ENCODE results near the gene CACNA1B.

CACNA1B gene

DNA sequence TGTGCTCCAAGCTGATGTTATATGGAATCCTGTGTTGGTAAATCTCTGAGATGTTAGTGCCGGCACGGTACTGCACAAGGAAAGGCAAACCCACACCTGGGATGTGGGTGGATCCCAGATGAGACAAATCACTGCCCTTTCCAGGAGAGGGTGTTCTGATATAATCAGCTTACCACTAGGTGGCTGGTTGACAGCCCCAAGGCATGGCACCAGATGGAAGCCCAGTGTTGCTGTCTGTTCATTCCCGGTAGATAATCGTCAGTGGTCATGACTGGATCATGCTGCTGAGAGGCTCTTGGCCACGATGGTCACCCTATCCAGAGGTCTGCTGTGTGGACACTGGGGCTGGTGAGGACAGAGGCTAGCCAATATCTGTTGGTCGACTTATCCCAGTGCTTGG is 184.0 kb downstream of the CACNA1B start:
- DNase-seq: no peak

DNA sequence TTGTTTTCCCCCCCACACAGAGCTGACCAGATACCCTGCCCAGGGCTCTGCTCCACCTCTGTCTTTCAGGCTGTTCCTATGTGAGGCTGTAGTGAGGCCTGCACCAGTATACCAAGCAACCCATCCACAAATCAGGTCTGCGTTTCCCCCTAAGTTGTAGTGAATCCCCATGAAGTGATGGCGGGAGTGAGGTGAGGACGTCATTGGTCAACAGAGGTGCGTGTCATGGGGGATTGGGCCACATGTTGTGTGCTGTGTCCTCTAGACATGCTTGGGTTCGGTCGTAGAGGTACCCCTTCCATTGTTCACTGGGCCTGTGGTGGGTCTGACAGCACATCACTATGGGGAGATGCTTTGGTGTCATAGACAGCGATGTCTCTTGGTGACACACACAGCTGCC is 184.6 kb downstream of the CACNA1B start:
- no peak for DNase-seq

DNA sequence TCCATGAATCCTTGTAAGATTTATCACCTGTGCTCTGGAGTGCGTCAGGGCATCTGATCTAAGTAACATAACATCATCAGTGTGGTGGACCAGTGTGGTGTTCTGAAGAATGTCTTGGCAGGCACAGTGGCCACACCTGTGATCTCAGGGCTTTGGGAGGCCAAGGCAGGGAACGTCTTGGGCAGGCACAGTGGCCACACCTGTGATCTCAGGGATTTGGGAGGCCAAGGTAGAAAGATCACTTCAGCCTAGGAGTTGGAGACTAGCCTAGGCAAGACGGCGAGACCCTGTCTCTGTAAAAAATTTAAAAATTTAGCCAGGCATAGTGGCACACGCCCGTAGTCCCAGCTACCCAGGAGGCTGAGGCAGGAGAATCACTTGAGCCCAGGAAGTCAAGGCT is 185.5 kb downstream of the CACNA1B start:
- DNase-seq: no peak

DNA sequence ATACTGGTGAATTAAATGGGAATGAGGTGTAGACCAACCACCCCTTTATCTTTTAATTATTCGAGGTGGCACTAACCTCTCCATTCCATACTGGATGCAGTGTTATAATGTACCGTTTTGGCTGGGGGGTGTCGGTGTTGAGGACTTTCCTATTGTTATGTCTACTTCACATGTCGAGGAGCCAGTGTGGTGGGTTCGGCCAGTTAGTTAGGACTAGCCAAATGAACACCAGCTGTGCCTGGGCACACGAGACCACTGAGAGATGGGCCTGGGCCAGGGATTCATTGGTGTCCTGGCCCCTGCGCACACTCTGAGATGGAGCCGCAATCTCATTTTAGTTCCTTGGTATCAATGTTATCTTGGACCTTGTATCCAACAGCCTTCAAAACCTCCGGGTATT is 186.2 kb downstream of the CACNA1B start:
- DNase-seq: no peak

DNA sequence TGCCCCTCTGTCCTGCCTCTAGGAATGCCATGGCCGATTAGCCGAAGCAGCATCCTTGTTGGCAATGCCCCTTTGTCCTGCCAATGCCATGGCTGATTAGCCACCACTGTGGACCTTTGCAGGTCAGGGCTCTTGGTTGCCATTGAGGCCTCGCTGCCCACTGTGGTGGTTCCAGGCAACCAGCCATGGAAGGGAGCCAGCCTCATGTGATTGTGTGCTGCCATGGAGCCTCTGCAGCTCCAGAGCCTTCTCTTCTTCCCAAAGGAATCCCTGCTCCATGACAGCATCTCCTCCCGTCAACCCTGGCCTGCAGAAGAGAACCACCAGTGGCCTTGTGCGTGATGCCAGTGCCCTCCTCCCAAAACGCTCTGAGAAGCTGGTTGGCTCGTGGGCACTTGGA is 187.0 kb downstream of the CACNA1B start:
- no peak for DNase-seq

DNA sequence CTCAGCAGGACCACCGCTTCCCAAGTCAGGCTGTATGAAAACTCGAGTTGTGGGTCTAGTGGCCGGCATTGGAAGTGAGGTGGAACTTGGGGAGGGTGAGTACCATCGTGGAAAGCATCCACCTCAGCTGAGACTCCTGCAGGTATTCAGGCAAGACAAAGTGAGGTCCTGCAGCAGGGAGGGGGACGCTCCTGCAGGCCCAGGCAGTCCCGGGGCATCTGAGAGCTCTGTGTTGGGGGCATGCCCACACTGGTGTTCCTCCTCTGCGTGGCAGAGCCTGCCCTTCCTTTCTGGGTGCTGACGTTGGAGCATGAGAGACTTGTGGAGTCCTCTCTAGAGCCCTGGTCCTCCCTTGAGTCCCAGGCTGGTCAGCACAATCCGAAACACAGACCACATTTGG is 187.7 kb downstream of the CACNA1B start:
- DNase-seq: no peak

DNA sequence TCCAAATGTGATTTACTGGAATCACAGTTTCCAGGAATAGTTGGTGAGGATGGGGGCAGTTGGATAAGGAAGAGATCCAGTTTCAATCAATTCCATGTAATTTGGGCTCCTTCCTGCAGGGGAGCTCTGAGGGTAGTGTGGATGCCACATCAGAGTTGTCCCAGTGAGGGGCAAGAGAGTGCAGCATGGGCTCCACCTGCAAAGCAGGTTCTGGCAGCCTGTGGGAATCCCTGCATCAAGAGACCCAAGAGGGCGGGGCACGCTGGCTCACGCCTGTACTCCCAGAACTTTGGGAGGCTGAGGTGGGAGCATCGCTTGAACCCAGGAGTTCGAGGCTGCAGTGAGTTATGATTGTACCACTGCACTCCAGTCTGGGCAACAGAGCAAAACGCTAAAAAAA is 188.5 kb downstream of the CACNA1B start:
- no peak for DNase-seq

DNA sequence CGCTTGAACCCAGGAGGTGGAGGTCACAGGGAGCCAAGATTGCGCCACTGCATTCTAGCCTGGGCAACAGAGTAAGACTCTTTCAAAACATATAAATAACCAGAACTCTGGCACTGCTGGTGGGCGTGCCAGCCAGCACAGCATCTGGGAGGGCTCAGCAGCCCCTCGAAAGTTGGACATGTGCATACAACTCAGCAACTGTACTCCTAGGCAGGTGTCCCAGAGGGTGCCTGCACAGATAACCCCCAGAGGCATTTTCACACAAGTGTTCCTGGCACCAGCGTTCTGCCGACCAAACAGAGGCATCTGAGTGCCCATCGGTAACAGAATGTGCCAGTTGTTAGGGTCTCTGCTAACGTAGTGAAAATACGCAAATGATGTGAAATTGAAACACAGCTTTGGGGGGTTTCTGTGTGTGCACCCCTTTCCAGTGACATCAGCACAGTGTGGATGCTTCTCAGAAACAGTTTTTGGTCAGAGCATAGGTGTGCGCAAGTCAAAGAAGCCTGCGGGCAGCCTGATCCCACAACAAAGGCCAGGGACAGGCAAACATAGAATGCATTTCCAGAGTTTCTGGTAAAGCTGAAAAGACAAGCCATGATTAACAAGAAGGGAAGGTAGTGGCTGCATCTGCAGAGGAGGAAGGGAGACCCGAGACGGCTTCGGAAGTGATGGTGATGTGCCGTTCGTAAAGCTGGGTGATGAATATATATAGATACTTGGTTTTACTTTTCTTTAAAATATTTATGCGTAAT is 190.2 kb downstream of the CACNA1B start:
- DNase-seq: no peak

DNA sequence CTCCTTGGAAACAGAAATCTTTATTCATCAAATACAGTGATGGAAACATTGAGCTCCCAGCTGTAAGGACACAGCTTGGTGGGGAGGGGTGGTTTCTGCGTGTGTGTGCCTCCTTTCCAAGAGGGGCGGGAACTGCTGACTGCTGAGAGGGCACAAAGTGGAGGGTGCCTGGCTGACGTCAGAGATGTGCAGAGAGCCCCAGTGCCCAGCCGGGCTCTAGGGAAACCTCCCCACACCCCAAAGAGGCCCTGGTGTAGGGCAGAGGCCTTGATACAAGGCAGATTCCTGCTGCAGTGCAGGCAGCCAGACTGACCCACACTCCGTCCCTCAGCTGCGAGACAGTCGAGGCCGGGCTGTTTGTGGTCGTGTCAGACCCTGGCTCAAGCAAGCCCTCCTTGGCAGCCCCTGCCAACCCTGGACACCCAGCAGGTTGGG is 191.0 kb downstream of the CACNA1B start:
- DNase-seq: no peak

DNA sequence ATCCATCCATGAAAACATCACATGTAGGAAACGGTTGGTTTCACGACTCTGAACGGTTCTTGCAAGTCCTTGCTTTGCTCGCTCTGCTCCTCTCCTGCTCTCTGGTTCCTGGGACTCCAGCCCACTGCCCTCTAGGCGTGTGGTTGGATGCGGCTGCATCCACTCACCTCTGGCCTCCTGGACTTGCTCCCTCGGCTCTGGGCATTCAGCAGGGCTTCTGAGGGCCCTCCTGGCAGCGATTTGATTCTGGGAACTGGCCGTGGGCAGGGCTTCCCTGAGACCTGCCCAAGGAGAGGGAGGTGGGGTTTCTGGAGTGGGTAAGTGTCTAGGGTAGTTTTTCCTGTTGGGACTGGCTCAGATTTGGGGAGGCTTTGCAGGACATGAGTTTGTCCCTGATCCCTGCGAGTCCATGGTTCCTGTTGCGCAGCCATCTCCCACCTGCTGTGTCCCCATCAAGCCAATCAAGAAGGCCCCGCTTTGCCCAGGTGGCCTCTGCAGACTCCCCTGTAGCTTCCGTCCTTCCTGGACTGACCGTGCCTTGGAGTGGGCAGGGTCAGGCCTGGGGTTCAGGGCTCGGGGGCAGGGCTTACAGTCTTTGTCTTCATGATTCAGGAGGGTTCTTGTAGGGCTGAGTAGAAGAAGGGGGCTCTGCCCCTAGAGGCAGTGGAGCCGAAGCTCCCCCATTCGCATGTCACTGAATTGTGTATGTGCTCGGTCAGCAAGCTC is 192.3 kb downstream of the CACNA1B start:
- no peak for DNase-seq

DNA sequence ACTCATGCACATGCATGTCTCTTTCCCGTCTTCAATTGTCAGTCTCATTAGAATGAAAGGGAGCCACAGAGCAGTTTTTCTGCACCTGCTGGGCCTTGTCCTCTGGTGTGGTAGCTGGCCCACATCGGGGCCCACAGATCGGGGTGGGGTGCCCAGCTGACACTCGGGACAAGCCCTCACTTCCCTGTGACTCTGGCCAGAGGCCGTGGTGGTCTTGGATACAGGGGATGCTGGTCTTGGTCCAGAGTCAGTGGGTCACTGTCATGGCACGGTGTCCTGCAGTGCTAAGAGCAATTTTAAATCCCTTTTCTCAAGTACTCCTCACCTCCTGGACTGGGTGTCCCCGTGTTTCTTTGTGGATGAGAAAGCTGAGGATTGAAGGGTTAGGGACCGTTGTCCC is 193.2 kb downstream of the CACNA1B start:
- DNase-seq: no peak

DNA sequence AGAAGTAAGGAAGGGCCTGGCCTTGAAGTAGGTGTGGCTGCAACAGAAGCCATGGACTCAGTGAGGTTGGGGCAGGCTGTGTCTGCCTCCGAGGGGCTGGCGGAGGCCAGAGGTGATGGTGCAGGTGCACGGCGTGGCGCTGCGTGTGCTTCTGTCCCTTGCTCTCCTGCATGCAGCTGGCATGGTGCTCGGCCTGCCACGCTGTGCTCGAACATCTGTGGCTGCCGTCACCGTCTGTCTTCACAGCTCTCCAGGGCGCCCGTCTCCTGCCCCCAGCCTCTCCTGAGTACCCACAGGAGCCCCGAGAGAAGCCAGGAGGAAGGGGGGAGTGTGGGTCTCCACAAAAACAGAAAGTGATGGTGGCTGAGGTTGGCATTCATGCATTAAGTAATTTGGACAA is 193.7 kb downstream of the CACNA1B start:
- DNase-seq: no peak

DNA sequence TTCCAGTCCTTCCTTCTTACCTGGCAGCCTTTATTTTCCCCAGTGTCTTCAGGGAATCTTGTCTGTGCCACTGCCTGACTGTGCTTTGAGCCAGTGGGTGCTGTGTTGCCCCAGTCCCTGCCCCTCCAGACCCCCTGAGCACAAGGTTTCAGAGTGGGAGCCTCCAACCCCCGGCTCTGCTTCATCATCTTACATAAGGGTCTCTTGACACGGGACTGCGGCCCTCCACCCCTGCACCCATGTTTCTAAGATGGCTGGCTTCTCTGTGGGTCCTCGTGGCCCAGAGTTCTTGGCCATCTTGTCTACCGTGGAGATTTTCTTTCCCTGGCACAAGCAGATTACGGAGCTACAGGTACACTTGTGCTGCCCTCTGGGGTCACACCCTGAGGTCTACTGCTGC is 194.1 kb downstream of the CACNA1B start:
- DNase-seq: no peak

DNA sequence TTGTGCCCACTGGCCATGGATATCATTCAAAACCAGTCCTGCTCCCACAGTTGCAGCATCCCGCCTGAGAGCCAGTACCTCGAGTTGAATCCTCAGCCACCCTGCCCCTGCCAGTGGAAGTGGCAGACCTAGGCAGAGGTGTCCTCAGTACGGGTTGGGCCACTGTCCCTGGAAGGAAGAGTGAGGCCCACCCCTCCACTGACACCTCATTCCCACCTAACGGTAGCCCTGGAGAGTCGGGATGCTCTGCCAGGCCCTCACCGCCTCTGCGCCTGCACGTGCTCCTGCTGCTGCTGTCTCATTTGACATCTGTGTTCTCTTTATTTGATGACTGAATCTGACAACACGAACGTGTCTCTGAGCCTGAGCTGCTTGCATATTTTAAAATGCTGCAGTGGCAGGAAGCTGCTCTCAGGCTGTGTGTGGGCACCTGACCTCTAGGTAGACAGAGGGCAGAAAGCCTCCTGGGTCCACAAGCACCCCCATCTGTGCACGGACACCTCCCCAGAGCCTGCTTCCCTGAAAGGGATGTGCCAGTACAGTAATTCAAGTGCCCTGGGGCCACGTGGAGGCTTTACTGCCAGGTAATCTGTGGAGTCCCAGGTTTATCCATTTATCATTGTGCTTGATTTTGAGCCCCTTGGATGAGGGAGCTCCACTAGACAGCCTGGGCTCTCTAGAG is 194.7 kb downstream of the CACNA1B start:
- no peak for DNase-seq

DNA sequence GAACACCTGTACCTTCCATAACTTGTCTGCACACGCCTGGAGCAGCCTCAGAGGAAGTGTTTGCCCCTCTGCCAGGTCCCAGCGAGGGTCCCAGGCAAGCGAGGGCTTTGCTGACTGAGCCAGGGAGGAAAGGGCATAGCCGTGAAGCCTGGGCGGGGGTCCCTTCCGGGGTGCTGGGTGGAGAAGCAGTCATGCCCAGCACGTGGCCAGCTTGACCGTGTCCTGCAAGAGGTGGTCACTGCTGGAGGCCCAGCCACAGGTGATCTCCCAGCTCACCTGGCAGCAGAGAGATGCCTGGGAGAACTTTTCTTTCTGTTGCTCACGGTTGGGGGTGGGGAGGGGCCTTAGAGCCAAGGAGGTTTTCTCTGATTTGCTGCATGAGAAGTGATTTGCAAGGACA is 195.3 kb downstream of the CACNA1B start:
- DNase-seq: no peak

DNA sequence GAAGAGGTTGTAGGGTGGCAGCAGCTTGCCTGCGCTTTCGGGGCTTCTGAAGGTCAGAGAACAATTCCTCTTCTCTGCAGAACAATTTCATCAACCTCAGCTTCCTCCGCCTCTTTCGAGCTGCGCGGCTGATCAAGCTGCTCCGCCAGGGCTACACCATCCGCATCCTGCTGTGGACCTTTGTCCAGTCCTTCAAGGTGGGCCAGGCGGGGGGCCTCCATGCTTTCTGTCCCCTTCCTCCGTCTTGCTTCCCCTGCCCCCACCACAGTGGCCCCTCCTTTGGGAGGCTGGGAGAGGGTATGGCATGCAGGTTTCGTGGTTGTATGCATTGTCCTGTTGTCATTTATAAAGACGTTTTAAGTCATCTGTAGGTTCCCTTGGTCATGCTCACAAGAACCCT is 195.8 kb downstream of the CACNA1B start:
- DNase-seq: no peak

DNA sequence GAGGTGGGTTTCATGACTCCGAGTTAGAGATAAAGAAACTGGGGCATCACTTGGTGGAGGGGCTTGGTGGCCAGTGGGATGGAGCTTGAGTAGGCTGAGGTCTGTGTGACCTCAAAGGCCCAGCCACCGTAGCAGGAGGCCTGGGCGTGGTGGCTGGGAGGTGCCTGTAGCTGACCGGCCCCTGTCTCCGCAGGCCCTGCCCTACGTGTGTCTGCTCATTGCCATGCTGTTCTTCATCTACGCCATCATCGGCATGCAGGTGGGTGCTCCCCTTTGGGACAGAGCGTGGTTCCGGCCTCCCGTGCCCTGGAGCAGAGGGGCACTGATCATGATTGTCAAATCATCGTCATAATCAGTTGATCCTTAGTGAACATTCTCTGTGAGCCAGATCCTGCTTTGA is 196.2 kb downstream of the CACNA1B start:
- no peak for DNase-seq

DNA sequence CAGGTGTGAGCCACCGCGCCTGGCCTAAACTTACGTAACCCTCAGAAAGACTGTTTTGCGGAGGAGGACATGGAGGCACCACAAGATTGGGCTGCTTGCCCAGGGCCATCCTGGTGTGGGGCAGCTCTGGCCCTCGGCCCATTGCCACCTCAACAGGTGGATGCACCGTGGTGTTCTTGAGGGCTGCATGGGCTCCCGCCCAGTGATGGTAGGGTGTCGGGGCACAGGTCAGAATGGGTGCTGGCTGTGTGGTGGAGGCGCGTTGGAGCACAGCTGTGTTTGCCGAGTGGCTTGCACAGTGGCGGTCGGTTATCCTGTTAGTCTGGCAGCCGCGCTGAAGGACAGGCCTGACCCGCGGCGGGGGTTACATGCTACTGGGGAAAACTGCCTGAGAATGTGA is 196.9 kb downstream of the CACNA1B start:
- DNase-seq: no peak

DNA sequence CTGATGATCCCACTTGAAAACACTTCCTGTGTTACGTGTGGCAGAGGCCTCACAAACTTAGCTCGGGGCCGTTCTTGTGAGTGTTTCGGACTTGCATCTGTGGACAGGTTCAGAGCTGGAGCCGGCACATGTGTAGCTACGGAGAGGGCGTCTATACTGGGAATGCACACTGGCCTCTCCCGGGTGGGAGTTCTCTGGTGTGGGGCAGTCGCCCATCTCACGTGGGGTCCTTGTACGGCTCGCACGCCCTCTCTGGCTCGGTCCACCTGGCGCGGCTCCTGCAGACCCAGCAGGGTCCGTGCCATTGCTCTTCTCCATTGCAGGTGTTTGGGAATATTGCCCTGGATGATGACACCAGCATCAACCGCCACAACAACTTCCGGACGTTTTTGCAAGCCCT is 197.9 kb downstream of the CACNA1B start:
- no peak for DNase-seq

DNA sequence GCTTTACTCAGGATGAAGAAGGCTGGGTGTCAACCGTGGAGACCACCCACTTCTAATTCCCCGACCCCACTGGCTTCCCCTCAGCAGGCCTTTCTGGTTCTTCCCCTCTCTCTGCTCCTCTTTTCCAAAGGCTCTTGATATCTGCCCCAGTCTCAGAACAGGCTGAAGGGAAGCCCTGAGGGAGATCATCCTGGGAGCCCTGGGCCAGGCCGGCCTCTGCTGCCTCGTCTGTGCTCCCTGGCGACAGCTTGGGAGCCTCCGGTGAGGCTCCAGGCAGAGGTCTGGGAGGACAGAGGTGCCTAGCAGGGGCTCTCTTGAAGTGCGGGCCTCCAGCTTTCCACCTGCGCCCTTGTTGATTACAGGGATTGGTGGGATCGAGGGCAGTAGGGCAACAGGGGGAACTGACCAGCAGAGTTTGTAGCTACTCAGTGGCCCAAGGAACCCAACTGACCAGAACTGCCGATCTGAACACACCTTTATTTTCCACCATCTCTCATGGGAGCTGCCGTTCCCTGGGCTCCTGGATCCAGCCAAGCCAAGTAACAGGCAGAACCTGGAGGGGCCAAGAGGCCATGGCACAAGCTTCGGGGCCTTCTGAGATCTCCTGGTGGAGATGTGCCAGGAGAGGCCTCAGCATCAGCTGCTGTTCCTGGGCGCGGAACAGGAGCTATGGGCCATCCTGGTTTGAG is 198.5 kb downstream of the CACNA1B start:
- DNase-seq: no peak

DNA sequence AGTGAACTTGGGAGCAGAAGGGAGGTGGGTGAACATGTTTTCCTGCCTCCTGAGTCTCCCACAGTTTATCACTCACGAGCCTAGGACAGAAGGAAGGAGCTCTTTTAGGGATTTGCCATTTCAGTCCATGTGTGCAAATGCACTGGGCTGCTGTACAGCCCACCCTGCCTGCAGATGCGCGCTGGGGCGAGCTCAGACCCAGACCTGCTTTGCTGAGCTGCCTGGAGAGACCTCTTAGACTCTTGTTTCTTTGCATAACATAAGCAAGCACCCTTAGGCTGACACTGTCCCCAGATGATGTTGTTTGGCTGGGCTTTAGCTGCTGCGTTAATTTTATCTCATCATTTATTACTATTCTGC is 199.0 kb downstream of the CACNA1B start:
- no peak for DNase-seq

DNA sequence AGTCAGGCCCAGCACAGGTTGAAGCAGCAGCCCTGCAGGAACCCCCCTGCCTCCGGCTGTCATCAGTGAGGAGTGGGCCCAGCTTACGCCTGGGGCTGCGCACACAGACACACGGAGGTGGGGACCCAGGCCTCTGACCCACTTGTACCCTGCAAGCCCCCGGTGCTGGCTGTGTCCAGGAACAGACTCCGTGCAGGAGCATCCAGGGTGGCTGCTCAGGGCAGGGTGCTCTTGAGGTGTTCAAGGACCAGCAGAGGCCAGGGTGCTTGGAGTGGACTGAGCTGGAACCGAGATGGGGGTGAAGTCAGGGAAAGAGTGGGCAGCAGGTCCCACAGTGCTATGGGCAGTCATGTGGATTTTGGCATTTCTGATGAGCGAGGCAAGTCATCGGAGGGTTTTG is 199.5 kb downstream of the CACNA1B start:
- no peak for DNase-seq

DNA sequence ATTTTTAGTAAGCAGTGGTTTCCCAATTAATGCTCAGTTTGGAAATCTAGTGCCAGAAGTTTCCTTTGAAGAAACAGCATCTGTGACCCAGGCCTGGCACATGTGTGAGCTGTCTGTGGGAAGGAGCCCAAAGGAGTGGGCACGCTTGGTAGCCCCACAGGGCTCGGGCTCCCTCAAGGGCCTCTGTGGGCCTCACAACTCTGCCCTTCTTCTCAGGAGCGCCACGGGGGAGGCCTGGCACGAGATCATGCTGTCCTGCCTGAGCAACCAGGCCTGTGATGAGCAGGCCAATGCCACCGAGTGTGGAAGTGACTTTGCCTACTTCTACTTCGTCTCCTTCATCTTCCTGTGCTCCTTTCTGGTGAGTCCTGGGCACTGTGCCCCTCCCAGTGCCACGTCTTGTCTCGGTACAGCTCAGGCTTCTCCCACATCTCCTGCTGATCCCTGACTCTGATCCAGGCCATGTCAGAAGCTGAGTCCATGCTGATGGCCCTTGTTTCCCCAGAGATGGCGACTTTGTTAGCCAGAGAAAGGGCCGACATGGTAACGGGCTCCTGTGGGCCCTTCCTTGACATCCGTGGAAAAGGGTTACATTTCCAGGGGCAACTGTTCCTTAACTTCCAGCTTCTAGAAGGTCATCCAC is 200.4 kb downstream of the CACNA1B start:
- no peak for DNase-seq
